Colonic mucosa (tissue), 4 donors: ENCODE measurements around the gene CUL1. TPM values are rescaled to one million over a fixed set of nuclear protein-coding genes. Genes with fewer than 3 reads are reported as not detected.

Experiments
- DNase-seq: peaks from one replicate; pipeline ENCODE4 v3.0.0-alpha.2; 2020
- H3K27ac ChIP-seq: fragments of 200-600 bp; one replicate; pipeline ENCODE4 v1.8.0; 2021
- H3K27me3 ChIP-seq: fragments of 200-600 bp; one replicate; pipeline ENCODE4 v1.8.0; 2021
- H3K36me3 ChIP-seq: fragments of 200-600 bp; one replicate; pipeline ENCODE4 v1.8.0; 2021
- H3K4me1 ChIP-seq: fragments of 200-600 bp; one replicate; pipeline ENCODE4 v1.8.0; 2021; ENCODE audit warnings: mild to moderate bottlenecking
- H3K4me3 ChIP-seq: fragments of 200-600 bp; one replicate; pipeline ENCODE4 v1.8.0; 2021
- H3K9ac ChIP-seq, 2 donors: one replicate each; pipeline ENCODE4 v1.7.0; 2013; ENCODE audit warnings: control low read depth in 2 of 2, low read depth in 2 of 2, low read length in 2 of 2
- H3K9me3 ChIP-seq: fragments of 200-600 bp; one replicate; pipeline ENCODE4 v1.8.0; 2021
- intact Hi-C: fragments of 100-400 bp; cut with DNase I; formaldehyde crosslinking; loops from one replicate; pipeline ENCODE4 v1.14.1; 2022
- total RNA-seq, 2 donors: library from RNA; stranded (reverse); fragmentation: NEBNext Ultra II Directional in 1 of 2; extraction: Animal tissue kit (Norgen Biotek cat#: 25700) in 1 of 2; gene quantifications; one replicate each; pipeline ENCODE4 v1.2.1, GENCODE V29; 2021
- TF ChIP-seq, protein P1 (sequence below): fragments of 200-600 bp; IDR thresholded peaks from one replicate; pipeline ENCODE4 v1.8.0; 2022; ENCODE audit warnings: antibody characterized with exemption, mild to moderate bottlenecking
- donor health status: healthy.
- donor health status: DM: no; HTN: no; CAD: no.
- donor health status: DM: no; HTN: no; CAD: no.

The CUL1 gene
- total RNA-seq, 2 donors from 2014 or later: 36.2 to 36.9 TPM

DNA sequence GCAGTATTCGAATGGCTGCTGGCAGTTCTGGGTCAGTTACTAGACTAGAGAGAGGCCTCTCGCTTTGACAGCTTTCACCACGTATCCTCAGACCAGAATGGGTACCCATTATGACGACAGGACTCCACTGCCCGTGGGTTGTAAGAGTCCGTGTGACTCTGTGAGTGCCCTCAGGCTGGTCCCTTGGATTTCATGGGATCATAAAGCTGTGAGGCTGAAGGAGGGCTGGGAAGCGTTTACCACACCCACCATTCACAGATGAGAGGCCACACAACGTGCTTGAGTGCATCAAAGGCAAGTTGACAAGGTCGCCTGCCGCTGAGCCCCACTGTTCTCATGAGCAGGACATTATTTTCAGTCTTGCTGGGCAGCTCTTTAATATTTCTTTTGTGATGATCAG lies 98.1 kb downstream of the CUL1 start:
- Histone ChIP-seq H3K27me3 (no peaks in the 10 kb centered on the region), H3K9me3 (no peaks in the 10 kb centered on the region), H3K36me3 (peaks cover 14% of the 10 kb centered on the region), H3K4me1 (no peaks in the 10 kb centered on the region), H3K27ac (no peak overlapping the region), H3K4me3 (no peak overlapping the region), H3K9ac (no peak overlapping the region)
- TF ChIP-seq, protein P1, sequence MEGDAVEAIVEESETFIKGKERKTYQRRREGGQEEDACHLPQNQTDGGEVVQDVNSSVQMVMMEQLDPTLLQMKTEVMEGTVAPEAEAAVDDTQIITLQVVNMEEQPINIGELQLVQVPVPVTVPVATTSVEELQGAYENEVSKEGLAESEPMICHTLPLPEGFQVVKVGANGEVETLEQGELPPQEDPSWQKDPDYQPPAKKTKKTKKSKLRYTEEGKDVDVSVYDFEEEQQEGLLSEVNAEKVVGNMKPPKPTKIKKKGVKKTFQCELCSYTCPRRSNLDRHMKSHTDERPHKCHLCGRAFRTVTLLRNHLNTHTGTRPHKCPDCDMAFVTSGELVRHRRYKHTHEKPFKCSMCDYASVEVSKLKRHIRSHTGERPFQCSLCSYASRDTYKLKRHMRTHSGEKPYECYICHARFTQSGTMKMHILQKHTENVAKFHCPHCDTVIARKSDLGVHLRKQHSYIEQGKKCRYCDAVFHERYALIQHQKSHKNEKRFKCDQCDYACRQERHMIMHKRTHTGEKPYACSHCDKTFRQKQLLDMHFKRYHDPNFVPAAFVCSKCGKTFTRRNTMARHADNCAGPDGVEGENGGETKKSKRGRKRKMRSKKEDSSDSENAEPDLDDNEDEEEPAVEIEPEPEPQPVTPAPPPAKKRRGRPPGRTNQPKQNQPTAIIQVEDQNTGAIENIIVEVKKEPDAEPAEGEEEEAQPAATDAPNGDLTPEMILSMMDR: no peak
- DNase-seq: no peak
- intact Hi-C loops: no loop called here

DNA sequence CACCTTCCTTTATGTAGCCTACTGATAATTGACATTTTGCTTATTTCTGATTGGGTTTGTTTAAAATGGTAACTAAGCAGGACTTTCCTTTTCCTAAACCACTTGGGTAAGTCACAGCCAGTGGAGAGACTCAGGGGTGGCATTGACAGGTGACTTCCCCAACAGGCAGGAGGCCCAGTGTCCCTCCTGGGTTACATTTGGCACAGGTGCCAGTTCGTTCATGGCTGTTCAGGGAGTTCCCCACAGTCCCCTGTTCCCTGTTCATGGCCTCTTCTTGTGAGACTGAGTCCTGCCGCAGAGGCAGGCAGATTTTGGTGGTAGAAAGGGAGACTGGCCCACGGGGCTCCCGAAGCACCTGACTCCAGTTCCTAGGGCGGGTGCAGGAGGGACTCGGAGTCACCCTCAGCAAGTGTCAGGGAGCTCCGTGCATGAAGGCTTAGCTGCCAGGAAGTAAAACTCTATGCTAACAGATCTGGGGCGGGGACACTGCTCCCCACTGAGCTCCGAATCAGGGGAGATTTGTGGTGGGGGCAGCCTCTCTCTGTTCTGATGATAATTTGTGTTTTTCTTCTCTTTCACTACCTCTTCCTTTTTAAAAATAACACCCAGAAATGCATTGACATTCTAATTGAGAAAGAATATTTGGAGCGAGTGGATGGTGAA lies 101.3 kb downstream of the CUL1 start:
- Histone ChIP-seq H3K27ac (no peak overlapping the region), H3K36me3 (peaks cover 14% of the 10 kb centered on the region), H3K4me1 (no peaks in the 10 kb centered on the region), H3K9me3 (no peaks in the 10 kb centered on the region), H3K9ac (no peak overlapping the region), H3K4me3 (no peak overlapping the region), H3K27me3 (no peaks in the 10 kb centered on the region)
- intact Hi-C loops: no loop called here
- TF ChIP-seq, protein P1: no peak
- no peak for DNase-seq

- intact Hi-C loops: no loop called here
- Histone ChIP-seq H3K4me1 (no peaks in the 10 kb centered on the region), H3K27ac (no peak overlapping the region), H3K4me3 (no peak overlapping the region), H3K27me3 (no peaks in the 10 kb centered on the region), H3K9me3 (no peaks in the 10 kb centered on the region), H3K36me3 (peaks cover 14% of the 10 kb centered on the region), H3K9ac (no peak overlapping the region)
- TF ChIP-seq, protein P1: no peak
- DNase-seq: no peak
Observed at GRCh38 chr7:148800677-148801076, 102.0 kb downstream of the CUL1 start.

GRCh38 chr7:148802101-148802493 lies 103.4 kb downstream of the CUL1 start:
- no peak overlapping the region for H3K4me3 ChIP-seq
- no peak overlapping the region for H3K9ac ChIP-seq
- no peak overlapping the region for H3K27ac ChIP-seq
- TF ChIP-seq, protein P1: no peak
- no peaks in the 10 kb centered on the region for H3K27me3 ChIP-seq
- DNase-seq: no peak
- H3K9me3 ChIP-seq: no peaks in the 10 kb centered on the region
- intact Hi-C loops: no loop called here
- no peaks in the 10 kb centered on the region for H3K4me1 ChIP-seq
- H3K36me3 ChIP-seq: peaks cover 14% of the 10 kb centered on the region

- Histone ChIP-seq H3K9me3 (no peaks in the 10 kb centered on the region), H3K4me1 (no peaks in the 10 kb centered on the region), H3K27ac (no peak overlapping the region), H3K27me3 (no peaks in the 10 kb centered on the region), H3K4me3 (no peak overlapping the region), H3K9ac (no peak overlapping the region), H3K36me3 (peaks cover 14% of the 10 kb centered on the region)
- no peak for DNase-seq
- TF ChIP-seq, protein P1: no peak
- intact Hi-C loops: no loop called here
Observed at GRCh38 chr7:148803094-148803493, 104.4 kb downstream of the CUL1 start.
